HG03064 (cell line): Measurements from ENCODE around the gene ITIH4.

Source experiments
- ATAC-seq: cut with Tn5 transposase; IDR thresholded peaks from one replicate; pipeline ENCODE4 v1.9.1; 2021; ENCODE audit warnings: low read depth; ENCODE audit not compliant: unreplicated experiment

Gene ITIH4

GRCh38 chr3:52805270-52806039, 25.0 kb downstream of the ITIH4 start:
- no peak for ATAC-seq

- no peak for ATAC-seq
Observed at GRCh38 chr3:52801839-52802238, 28.6 kb downstream of the ITIH4 start.

GRCh38 chr3:52800079-52800478, 30.4 kb downstream of the ITIH4 start:
- ATAC-seq, result no peak

GRCh38 chr3:52798978-52799476, 31.4 kb downstream of the ITIH4 start:
- no peak for ATAC-seq

- no peak for ATAC-seq
Observed at GRCh38 chr3:52798376-52798977, 32.0 kb downstream of the ITIH4 start.

- ATAC-seq, result no peak
Observed at GRCh38 chr3:52796411-52796810, 34.1 kb downstream of the ITIH4 start.

- ATAC-seq, result no peak
Observed at GRCh38 chr3:52795298-52795900, 35.1 kb downstream of the ITIH4 start.

- ATAC-seq, result no peak
Observed at GRCh38 chr3:52794612-52795099, 35.8 kb downstream of the ITIH4 start, which contains the start of gene ITIH3. TSS of gene ITIH3 (plus strand) at chr3:52794796. CDS start at chr3:52794804, 8 bp downstream.

- no peak for ATAC-seq
Observed at GRCh38 chr3:52793702-52794611, 36.5 kb downstream of the ITIH4 start.

GRCh38 chr3:52792961-52793695, 37.3 kb downstream of the ITIH4 start:
- no peak for ATAC-seq

- no peak for ATAC-seq
Observed at GRCh38 chr3:52792413-52792812, 38.1 kb downstream of the ITIH4 start.

- ATAC-seq, result no peak
Observed at GRCh38 chr3:52791928-52792327, 38.5 kb downstream of the ITIH4 start.

- ATAC-seq, result no peak
Observed at GRCh38 chr3:52791366-52791765, 39.1 kb downstream of the ITIH4 start.

- ATAC-seq, result no peak
Observed at GRCh38 chr3:52790741-52791140, 39.7 kb downstream of the ITIH4 start.

GRCh38 chr3:52790337-52790736, 40.1 kb downstream of the ITIH4 start:
- ATAC-seq, result no peak

- no peak for ATAC-seq
Observed at GRCh38 chr3:52789746-52790040, 40.8 kb downstream of the ITIH4 start.

GRCh38 chr3:52788890-52789745, 41.4 kb downstream of the ITIH4 start:
- ATAC-seq, result no peak

GRCh38 chr3:52787672-52788625, 42.5 kb downstream of the ITIH4 start:
- no peak for ATAC-seq
